HEK293T (cell line): Measurements from ENCODE around the gene OPTC.
"Not testable (repeated sequence)": the region's sequence is repeated elsewhere in the genome, so short reads cannot be mapped to it uniquely, and the experiment has no call there.

ENCODE experiments used
- CTCF ChIA-PET: fragments of 350-600 bp; formaldehyde crosslinking; extraction: SDS; loops from one replicate; lab custom pipeline; 2021; ENCODE audit warnings: antibody characterized with exemption, inconsistent platforms; lab: Yijun Ruan, JAX
- POLR2A ChIA-PET: fragments of 350-600 bp; formaldehyde crosslinking; extraction: SDS; loops from one replicate; lab custom pipeline; 2020; ENCODE audit warnings: antibody characterized with exemption, inconsistent platforms; lab: Yijun Ruan, JAX
- DNase-seq: peaks from one replicate; pipeline ENCODE4 v3.0.0; 2012; ENCODE audit warnings: mixed read lengths; ENCODE audit errors: extremely low spot score
- ARNT ChIP-seq: fragments of 450-650 bp; IDR thresholded peaks from 2 replicates; pipeline ENCODE4 v1.6.1; 2017; ENCODE audit warnings: mild to moderate bottlenecking
- BHLHE40 ChIP-seq: fragments of 450-650 bp; IDR thresholded peaks from 2 replicates; pipeline ENCODE4 v1.6.1; 2016; ENCODE audit warnings: mild to moderate bottlenecking, moderate library complexity, borderline replicate concordance
- CTBP1 ChIP-seq: fragments of 450-650 bp; IDR thresholded peaks from 2 replicates; pipeline ENCODE4 v1.6.1; 2016; ENCODE audit warnings: borderline replicate concordance
- ELF4 ChIP-seq: fragments of 450-650 bp; IDR thresholded peaks from 2 replicates; pipeline ENCODE4 v1.6.1; 2017; ENCODE audit warnings: antibody characterized with exemption
- FOXA1 ChIP-seq: fragments of 450-650 bp; IDR thresholded peaks from 2 replicates; pipeline ENCODE4 v1.6.1; 2016; ENCODE audit warnings: mild to moderate bottlenecking
- FOXK2 ChIP-seq: fragments of 450-650 bp; IDR thresholded peaks from 2 replicates; pipeline ENCODE4 v1.6.1; 2016; ENCODE audit warnings: mild to moderate bottlenecking
- FOXM1 ChIP-seq: fragments of 450-650 bp; IDR thresholded peaks from 2 replicates; pipeline ENCODE4 v1.6.1; 2017; ENCODE audit warnings: mild to moderate bottlenecking, borderline replicate concordance
- HDGF ChIP-seq: fragments of 450-650 bp; IDR thresholded peaks from 2 replicates; pipeline ENCODE4 v1.6.1; 2017; ENCODE audit warnings: antibody characterized with exemption, borderline replicate concordance
- L3MBTL2 ChIP-seq: fragments of 450-650 bp; conservative IDR thresholded peaks from 2 replicates; pipeline ENCODE4 v1.6.1; 2016; ENCODE audit warnings: mild to moderate bottlenecking
- LEF1 ChIP-seq: fragments of 450-650 bp; IDR thresholded peaks from 2 replicates; pipeline ENCODE4 v1.6.1; 2017; ENCODE audit warnings: mild to moderate bottlenecking, borderline replicate concordance
- NFRKB ChIP-seq: fragments of 450-650 bp; IDR thresholded peaks from 2 replicates; pipeline ENCODE4 v1.6.1; 2016; ENCODE audit warnings: mild to moderate bottlenecking, moderate library complexity
- SP1 ChIP-seq: fragments of 450-650 bp; IDR thresholded peaks from 2 replicates; pipeline ENCODE4 v1.6.1; 2017
- SUZ12 ChIP-seq: fragments of 450-650 bp; IDR thresholded peaks from 2 replicates; pipeline ENCODE4 v1.6.1; 2016; ENCODE audit warnings: mild to moderate bottlenecking
- TARDBP ChIP-seq: fragments of 450-650 bp; IDR thresholded peaks from 2 replicates; pipeline ENCODE4 v1.6.1; 2016
- ZNF384 ChIP-seq: fragments of 450-650 bp; IDR thresholded peaks from 2 replicates; pipeline ENCODE4 v1.6.1; 2016
- TF ChIP-seq, protein P1 (sequence below): fragments of 450-650 bp; IDR thresholded peaks from 2 replicates; pipeline ENCODE4 v1.6.1; 2016

Gene OPTC

DNA sequence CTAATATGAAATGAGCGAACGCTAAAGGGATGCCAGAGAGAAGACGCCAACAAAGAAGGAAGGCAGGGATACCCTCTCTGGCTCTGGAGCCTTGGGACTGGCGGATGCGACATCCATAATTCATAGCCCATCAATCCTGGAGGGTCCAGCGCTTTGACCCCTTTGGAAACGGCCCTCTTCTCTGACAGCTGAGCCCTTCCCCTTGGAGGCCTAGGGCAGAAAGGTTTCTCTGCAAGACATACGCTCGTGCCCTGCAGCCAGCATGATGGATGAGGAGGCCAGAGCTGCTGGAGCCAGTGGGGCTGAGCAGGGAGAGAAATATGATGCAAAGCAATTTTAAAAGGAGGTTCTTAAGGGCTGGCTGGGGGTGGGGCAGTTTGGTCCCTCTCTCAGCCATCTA is 22.2 kb downstream of the OPTC start:
- no peak for DNase-seq
- ChIA-PET CTCF (no interaction called here), POLR2A (no interaction called here)
- TF ChIP-seq FOXA1 (no peak), CTBP1 (no peak), SUZ12 (no peak), FOXK2 (no peak)

DNA sequence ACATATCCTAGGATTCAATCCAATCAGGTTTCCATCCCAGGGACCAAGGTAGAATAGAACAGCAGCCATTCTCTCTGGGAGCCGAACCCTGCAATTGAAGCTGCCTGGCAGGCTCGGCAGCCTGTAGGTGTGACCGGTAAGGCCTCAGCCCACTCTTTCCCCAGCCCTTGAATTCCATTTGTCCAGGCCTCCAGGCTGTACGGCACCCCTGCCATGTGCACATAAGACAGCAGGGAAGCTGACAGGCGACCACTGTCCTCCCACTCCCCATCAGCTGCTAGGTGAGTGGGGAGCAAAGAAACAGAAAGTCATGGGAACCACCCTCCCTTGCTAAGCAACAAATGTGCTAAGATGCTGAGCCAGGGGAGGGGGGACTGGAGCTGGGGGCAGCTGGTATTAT is 23.0 kb downstream of the OPTC start:
- DNase-seq = no peak
- POLR2A ChIA-PET = no interaction called here
- CTCF ChIA-PET = no interaction called here
- no peak for TF ChIP-seq ARNT
- no peak for TF ChIP-seq NFRKB
- no peak for TF ChIP-seq SUZ12
- TF ChIP-seq ELF4 = no peak
- TF ChIP-seq, protein P1, sequence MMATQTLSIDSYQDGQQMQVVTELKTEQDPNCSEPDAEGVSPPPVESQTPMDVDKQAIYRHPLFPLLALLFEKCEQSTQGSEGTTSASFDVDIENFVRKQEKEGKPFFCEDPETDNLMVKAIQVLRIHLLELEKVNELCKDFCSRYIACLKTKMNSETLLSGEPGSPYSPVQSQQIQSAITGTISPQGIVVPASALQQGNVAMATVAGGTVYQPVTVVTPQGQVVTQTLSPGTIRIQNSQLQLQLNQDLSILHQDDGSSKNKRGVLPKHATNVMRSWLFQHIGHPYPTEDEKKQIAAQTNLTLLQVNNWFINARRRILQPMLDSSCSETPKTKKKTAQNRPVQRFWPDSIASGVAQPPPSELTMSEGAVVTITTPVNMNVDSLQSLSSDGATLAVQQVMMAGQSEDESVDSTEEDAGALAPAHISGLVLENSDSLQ = no peak
- no peak for TF ChIP-seq ZNF384
- TF ChIP-seq CTBP1 = no peak
- no peak for TF ChIP-seq FOXK2
- TF ChIP-seq BHLHE40 = no peak

DNA sequence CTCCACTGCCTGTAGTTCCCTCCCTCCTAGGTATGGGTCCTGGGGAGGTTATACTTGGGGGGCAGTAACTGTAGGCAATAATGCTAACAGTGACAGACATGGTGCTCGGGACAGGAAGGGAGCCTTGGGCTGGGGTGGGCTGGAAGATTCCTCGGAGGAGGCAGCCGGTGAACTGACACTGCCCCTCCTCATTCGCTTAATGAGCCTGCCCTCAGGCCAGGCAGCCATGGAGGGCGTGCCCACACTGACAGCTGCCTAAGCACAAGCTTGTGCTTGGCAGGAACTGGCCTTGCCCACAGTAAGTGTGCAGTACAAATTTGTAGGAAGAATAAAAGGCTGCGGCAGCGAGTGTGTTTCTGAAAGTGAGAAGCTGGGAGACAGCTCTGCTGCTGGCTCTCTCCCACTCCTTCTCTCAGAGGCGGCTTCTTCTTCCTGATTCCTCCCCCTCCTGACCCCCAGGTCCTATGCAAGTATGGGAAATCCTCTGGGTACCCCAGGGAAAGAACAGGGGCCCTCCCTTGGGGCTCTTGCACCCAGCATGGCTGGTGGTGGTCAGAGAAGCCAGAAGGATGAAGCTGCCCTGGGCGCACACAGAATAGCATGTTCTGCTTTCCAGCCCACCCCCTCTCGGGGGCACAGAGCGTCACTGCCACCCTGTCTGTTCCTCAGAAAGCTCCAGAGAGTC is 23.6 kb downstream of the OPTC start:
- no peak for TF ChIP-seq ARNT
- TF ChIP-seq SUZ12 = no peak
- TF ChIP-seq, protein P1 = no peak
- TF ChIP-seq NFRKB = no peak
- TF ChIP-seq FOXK2 = no peak
- TF ChIP-seq SP1 = no peak
- TF ChIP-seq ELF4 = no peak
- no peak for TF ChIP-seq TARDBP
- ChIA-PET POLR2A (no interaction called here), CTCF (no interaction called here)
- DNase-seq = no peak

DNA sequence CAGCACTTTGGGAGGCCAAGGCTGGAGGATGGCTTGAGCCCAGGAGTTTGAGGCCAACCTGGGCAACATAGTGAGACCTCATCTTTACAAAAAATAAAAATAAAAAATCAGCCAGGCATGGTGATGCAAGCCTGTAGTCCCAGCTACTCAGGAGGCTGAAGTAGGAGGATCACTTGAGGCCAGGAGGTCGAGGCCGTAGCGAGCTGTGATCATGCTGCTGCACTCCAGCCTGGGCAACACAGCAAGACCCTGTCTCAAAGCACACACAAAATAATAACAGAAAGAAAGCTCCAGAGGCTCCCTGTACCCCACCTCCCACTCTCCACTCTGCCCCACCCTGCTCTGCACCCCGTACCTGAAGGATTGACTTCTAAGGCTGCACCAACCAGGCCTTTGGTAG is 24.2 kb downstream of the OPTC start:
- POLR2A ChIA-PET, CTCF ChIA-PET: not testable (repeated sequence)

DNA sequence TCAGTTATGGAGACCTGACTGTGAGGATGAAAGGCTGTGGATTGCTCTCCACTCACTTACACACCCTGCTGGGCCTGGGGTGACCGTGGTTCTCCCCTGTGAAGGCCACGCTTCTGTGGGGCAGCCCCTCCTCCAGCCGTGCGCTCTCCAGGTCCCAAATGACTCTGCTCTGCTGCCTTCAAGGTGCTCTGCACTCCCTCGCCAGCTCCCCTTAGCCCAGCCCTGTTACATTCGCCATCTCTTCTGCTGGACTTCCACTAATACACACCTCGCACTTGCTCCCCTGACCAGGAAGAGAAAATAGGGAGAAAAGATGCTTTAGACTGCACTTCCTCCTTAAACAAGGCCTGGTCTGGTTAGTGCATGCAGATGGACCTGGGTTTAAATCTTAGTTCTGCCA is 24.6 kb downstream of the OPTC start:
- POLR2A ChIA-PET = no interaction called here
- TF ChIP-seq ELF4 (no peak), SP1 (no peak), FOXM1 (no peak), HDGF (no peak), TARDBP (no peak), BHLHE40 (no peak), NFRKB (no peak), LEF1 (no peak), L3MBTL2 (no peak), FOXA1 (no peak), FOXK2 (no peak), ZNF384 (no peak), ARNT (no peak), SUZ12 (no peak), CTBP1 (no peak)
- TF ChIP-seq, protein P1 = no peak
- DNase-seq = no peak
- CTCF ChIA-PET = no interaction called here

More for the DNA sequence above, 24.2 kb downstream of the OPTC start:
- DNase-seq = not testable (repeated sequence)

DNA sequence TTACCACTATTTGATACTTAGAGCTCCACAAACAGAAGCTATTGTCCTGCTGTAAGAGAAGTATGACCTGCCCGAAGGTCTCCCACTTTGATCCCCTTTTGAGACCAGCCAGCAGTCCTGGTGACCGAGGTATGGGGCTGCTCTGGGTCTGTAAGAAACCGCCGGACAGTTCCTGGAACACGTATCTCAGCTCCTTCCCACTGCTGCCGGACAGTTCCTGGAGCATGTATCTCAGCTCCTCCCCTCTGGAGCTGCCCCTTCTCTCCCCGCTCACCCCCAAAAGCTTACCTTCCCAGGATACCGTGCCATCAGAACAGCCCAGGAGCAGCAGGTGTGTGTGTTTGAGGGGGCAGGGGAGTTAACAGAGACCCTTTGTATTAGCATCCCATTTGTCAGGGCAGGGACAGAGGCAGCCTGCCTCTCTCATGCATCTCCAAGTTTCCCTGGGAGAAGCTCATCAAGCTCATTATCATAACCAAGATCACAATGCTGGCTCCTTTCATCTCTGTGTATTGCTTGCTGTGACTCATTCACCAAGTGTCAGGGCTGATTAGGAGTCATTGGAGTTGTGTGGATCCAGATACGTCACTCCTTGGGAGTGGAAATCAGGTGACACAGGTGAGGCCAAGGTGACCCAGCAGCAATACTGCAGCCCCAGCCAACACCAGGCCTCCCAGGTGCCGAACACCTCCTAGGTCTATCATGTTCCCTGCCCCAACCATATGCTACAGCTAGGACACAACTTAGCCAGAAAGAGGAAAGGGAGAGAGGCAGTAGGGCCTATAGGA is 25.3 kb downstream of the OPTC start:
- CTCF ChIA-PET = interaction anchor here (0.5 to 0.6 kb wide), 2 partner anchors 12 to 177 kb away, joined by 3 to 4 read pairs; no protein-coding TSS in a partner anchor
- no peak for DNase-seq
- TF ChIP-seq FOXK2 = no peak
- TF ChIP-seq L3MBTL2 = no peak
- TF ChIP-seq LEF1 = no peak
- no peak for TF ChIP-seq TARDBP
- TF ChIP-seq ARNT = no peak
- TF ChIP-seq ZNF384 = no peak
- no peak for TF ChIP-seq HDGF
- TF ChIP-seq, protein P1 = no peak
- POLR2A ChIA-PET = no interaction called here
